Measurements from ENCODE around the gene TEDC2.
"Not testable (repeated sequence)": the region's sequence is repeated elsewhere in the genome, so short reads cannot be mapped to it uniquely, and the experiment has no call there.

Gene TEDC2

GRCh38 chr16:2438121-2438520 is 21.8 kb upstream of the TEDC2 start:
- no peak for DNase-seq (ENCODE audit: low spot score)

- DNase-seq (ENCODE audit: low spot score) = no peak
Measured at GRCh38 chr16:2439598-2439997, 20.3 kb upstream of the TEDC2 start.

DNA sequence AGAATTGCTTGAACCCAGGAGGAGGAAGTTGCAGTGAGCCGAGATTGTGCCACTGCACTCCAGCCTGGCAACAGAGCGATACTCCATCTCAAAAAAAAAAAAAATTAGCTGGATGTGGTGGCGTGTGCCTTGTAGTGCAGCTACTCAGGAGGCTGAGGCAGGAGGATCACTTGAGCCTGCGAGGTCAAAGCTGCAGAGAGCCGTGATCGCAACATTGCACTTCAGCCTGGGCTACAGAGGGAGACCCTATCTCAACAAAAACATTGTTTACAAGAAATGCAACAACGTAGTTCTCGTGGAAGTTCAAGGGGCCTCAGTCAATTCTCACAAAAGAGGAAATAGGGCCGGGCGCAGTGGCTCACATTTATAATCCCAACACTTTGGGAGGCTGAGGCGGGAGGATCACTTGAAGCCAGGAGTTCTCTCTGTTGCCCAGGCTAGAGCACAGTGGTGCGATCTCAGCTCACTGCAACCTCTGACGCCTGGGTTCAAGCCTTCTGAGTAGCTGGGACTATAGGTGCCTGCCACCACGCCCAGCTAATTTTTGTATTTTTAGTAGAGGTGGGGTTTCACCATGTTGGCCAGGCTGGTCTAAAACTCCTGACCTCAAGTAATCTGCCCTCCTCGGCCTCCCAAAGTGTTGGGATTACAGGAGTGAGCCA is 18.6 kb upstream of the TEDC2 start:
- DNase-seq (ENCODE audit: low spot score) = not testable (repeated sequence)

DNA sequence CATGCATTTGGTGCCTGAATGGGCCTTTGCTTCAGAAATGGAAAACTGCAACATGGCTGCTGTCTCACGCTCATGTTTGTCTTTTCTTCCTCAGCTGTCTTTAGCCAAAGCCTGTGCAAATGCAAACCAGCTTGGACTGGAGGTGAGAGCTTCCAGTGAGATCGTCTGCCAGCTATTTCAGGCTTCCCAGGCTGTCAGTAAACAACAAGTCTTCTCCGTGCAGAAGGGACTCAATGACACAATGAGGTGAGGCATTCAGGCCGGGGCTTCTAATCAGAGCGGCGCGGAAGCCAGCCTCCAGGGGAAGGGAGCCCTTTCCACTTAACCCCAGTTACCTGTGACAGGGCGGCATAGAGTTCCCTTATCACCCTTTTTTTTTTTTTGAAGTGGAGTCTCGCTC is 16.4 kb upstream of the TEDC2 start:
- DNase-seq (ENCODE audit: low spot score) = no peak

GRCh38 chr16:2447920-2448583 is 11.9 kb upstream of the TEDC2 start:
- no peak for DNase-seq (ENCODE audit: low spot score)

GRCh38 chr16:2449118-2449517 is 10.8 kb upstream of the TEDC2 start:
- no peak for DNase-seq (ENCODE audit: low spot score)

DNA sequence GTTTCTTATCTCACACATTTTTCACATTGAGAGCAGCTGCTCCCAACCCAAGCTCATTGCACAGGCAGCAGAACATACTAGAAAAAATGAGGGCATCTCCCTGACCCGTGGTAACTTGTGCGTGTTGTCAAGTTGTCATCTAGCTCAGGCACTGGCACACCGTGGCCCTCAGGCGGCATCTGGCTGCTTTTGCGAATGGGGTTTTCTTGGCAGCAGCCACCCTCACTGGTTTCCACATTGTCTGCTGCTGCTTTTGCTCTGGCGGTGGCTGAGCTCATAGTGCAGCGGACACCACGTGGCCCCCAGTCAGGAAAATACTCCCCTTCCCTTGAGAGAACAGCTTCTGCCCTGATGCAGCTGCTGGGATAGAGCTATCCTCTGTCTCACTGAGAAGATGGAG is 9.4 kb upstream of the TEDC2 start:
- no peak for DNase-seq (ENCODE audit: low spot score)

DNA sequence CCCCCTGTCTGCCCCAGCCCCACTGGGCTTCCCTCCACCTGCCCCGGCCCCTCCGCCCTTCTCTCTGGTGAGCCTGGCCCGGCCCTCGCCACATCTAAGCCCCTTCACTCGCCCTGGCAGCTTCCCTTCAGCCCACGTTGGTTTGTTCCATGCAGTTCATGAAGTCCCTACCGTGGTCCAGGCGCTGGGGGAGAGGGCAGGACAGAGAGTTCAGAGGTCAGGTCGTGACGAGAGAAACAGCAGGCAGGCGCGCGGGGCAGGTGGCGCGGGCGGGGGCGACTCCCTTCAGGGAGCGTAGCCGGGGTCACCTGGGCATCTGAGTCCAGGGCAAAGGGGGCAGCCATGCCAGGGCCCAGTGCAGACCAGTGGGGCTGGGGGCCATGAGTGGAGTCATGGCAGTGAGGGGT is 8.9 kb upstream of the TEDC2 start:
- DNase-seq (ENCODE audit: low spot score) = no peak

- no peak for DNase-seq (ENCODE audit: low spot score)
Measured at GRCh38 chr16:2451851-2452320, 8.0 kb upstream of the TEDC2 start.

GRCh38 chr16:2452650-2453049 is 7.3 kb upstream of the TEDC2 start:
- no peak for DNase-seq (ENCODE audit: low spot score)

DNA sequence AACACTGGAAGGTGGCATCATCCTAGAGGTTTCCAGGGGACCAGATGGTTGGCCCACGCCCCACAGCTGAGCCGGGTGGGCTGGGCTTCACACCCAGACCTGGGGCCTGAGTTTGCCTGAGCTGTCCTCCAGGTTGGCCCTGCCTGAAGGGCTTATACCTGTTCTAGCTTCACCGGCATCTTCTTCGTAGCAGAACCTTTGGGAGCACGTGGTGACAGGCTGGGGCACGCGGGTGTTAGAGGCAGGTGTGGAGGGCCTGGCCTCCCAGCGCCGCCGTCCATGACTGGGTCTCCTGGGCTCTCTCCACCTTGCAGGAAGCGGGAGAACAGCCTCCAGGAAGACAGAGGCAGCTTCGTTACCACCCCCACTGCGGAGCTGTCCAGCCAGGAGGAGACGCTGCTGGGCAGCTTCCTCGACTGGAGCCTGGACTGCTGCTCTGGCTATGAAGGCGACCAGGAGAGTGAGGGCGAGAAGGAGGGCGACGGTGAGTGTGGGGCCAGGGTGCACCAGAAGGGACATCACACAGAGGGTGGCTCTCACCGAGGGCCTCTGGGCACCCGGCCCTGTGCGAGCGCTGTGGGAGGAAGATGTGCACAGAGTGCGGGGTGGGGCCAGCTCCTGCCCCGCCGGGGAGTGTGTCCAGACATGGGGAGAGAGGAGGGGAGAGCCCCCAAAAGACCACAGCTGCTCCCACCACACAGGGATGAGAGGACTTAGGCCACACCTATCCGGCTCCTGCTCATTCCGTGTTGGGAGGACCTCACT is 4.6 kb upstream of the TEDC2 start:
- DNase-seq (ENCODE audit: low spot score) = no peak

GRCh38 chr16:2456551-2457153 is 3.3 kb upstream of the TEDC2 start:
- no peak for DNase-seq (ENCODE audit: low spot score)

DNA sequence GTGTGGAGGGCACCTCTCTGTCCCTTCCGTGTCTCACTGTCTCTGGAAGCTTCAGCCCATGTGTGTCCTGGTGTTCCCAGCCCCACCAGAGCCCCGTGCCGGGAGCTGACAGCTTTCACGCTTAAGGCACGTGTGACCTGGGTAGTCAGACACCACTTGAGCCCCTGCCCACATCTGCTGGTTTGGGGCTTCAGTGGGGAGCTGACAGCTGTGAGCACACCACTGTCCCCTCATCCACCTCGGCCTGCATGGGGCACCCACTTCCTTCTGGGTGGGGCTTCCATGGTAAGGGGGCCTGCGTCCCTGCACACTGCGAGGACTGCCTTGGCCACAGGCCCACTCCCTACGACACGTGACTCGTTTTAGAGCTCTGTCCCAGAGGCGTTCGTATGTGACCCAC is 2.6 kb upstream of the TEDC2 start:
- DNase-seq (ENCODE audit: low spot score) = no peak

DNA sequence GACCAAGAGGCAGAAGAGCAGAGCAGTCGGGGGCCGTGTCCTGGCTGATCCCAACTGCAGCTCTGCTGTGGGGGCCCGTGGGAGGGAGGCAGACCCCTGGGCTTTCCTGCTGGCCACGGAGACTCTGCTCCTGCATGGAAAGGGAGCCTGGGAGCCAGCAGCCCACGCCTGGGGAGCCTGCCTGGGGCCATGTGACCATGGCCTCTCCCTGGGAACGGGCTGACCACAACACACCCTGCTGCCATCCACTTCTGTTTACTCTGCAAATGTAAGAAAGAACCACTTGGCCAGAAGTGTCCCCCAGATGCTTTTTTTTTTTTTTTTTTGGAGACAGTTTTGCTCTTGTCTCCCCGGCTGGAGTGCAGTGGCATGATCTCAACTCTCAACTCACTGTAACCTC is 2.0 kb upstream of the TEDC2 start:
- DNase-seq (ENCODE audit: low spot score) = no peak

DNA sequence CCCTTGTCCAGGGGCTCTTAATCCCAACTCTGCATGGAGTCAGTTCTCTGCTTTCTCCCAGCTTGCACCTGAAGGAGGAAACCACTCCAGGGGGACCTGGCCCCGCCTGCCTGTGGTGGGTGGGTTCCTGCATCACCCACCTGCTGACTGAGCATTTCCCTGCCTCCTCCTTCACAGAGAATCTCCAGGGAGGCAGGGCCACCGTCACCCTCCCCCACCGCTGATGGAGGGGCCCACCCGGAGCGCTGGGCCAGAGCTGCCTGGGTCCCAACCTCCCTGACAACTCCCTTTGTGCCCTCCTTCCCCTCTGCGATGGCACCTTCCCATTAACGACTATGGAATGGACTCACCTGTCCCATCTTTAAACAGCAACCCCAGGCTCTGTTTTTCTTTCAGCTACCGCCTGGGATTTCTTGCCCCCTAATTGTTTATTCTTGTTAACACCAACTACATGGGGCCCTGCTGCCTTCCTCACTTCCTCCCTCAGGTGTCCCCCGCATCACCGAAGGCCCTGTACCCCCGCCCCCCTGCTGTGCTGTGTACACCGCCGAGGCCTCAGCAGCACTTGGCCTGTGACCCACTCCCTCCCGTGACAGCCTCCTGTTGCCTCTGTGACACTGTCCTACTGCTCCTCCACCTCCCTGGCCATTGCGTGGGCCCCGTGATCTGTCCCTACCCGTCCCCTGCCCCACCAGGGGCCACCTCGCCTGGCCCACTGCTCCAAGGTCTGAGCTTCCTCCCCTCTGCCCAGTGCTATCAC is 842 bp upstream of the TEDC2 start:
- no peak for DNase-seq (ENCODE audit: low spot score)

DNA sequence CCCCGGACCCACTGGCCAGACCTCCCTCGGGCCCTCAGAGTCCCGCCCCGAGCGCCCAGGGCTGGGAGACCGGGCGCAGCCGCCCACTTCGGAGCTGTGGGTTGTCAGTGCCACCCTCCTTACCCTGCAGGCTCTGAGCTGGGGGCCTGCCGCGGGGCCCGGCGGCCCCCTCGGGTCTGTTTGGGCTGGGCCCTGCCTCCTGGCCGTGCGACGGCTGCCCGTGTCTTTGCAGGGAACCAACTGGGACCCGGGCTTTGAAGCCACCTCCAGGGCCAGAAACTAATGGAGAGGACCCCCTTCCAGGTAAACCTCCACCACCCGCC is 443 bp downstream of the TEDC2 start:
- no peak for DNase-seq (ENCODE audit: low spot score)

- DNase-seq (ENCODE audit: low spot score) = no peak
Measured at GRCh38 chr16:2460916-2461315, 1.0 kb downstream of the TEDC2 start.

DNA sequence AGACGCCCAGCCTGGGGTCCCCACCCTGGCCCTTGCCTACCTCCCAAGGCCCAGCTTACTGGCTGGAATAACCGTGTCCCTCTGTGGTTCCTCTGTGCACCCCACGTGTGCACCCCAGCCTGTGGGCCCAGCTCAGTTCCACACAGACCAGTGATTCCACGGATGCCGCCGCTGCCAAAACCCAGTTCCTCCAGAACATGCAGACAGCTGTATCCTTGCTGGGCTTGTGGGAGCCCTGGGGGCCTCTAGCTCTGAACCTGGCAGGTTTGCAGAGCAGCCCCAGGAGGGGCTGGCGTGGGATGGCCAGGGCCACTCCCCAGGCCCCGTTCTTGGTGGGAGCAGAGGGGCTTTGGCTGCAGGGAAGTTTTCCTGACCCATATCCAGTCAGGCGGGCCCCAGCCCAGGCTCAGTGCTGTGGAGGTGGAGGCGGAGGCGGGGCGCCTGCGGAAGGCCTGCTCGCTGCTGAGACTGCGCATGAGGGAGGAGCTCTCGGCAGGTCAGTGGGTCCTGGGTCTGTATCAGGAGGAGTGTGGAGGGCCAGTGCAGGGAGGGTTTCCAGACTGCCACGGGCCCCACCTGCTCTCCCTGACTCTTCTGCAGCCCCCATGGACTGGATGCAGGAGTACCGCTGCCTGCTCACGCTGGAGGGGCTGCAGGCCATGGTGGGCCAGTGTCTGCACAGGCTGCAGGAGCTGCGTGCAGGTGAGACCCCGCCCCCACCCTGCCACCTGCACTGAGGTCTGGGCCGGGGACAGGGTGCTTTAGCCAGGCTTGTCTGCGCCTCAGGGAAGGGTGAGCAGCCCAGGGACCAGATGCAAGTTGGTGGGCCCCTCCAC is 2.3 kb downstream of the TEDC2 start:
- DNase-seq (ENCODE audit: low spot score) = no peak

DNA sequence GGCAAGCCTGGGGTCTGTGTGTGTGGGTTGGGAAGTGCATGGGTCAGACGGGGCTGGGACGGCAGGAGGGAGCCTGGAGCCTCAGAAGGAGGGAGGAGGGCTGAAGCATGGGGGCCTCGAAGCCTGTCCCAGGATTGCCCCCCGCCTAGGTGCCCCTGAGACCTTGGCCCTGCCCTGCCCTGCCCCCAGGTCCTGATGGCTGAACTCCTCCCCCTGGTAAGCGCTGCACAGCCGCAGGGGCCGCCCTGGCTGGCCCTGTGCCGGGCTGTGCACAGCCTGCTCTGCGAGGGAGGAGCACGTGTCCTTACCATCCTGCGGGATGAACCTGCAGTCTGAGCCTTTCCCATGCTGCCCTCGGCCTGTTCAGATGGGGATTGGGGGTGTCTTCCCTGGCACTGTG is 4.4 kb downstream of the TEDC2 start:
- DNase-seq (ENCODE audit: low spot score) = no peak

- no peak for DNase-seq (ENCODE audit: low spot score)
Measured at GRCh38 chr16:2465653-2466415, 5.9 kb downstream of the TEDC2 start.

Measured in kidney capillary endothelial cell (primary cell).